Prostate gland (tissue), 2 donors: ENCODE results near the gene ELMO1. TPM values are rescaled to one million over a fixed set of nuclear protein-coding genes. Genes with fewer than 3 reads are reported as not detected.

ENCODE experiments used
- DNase-seq: peaks from one replicate; pipeline ENCODE4 v3.0.0-alpha.2; 2019; ENCODE audit warnings: low spot score
- H3K27ac ChIP-seq, 2 donors: fragments of 200-600 bp; sonication (generic); 2 replicates each; pipeline ENCODE4 v1.5.1; 2017 to 2019
- H3K27me3 ChIP-seq: fragments of 200-600 bp; sonication (generic); replicated peaks from 2 replicates; pipeline ENCODE4 v1.5.1; 2019; ENCODE audit not compliant: insufficient read depth
- H3K36me3 ChIP-seq, 2 donors: fragments of 200-600 bp; sonication (generic); 1 replicate in 1 of 2; 2 replicates in 1 of 2; pipeline versions ENCODE4 v1.5.1 to v1.8.1; 2017 to 2019
- H3K4me1 ChIP-seq: fragments of 200-600 bp; sonication (generic); replicated peaks from 2 replicates; pipeline ENCODE4 v1.5.1; 2019
- H3K4me3 ChIP-seq, 2 donors: fragments of 200-600 bp; sonication (generic); 2 replicates each; pipeline ENCODE4 v1.5.1; 2017 to 2019
- H3K9me3 ChIP-seq: fragments of 200-600 bp; sonication (generic); 2 replicates; pipeline ENCODE4 v1.5.1; 2017
- POLR2A ChIP-seq: fragments of 450-650 bp; IDR thresholded peaks from one replicate; pipeline ENCODE4 v1.6.1; 2016; ENCODE audit warnings: antibody characterized with exemption, mild to moderate bottlenecking
- POLR2AphosphoS5 ChIP-seq: sonication (generic); formaldehyde crosslinking; IDR thresholded peaks from one replicate; pipeline ENCODE4 v1.6.1; 2017; ENCODE audit warnings: antibody characterized with exemption
- WGBS: methylation state at CpG from one replicate; pipeline ENCODE4 v1.1.5; 2018; 5-methylcytosine and 5-hydroxymethylcytosine counted together
- intact Hi-C: fragments of 100-400 bp; cut with DNase I; formaldehyde crosslinking; loops from one replicate; pipeline ENCODE4 v1.14.2; 2022
- total RNA-seq, 2 donors: library from RNA; depleted of rRNA; stranded (reverse); fragments of >200 nt; gene quantifications; one replicate each; pipeline ENCODE4 v1.1.0, GENCODE V29; 2016
- TF ChIP-seq, protein P1 (sequence below), 4 experiments: fragments of 200-600 bp in 2 of 4; fragments of 450-650 bp in 2 of 4; sonication (generic) in 2 of 4; IDR thresholded peaks; 1 replicate in 3 of 4; 2 replicates in 1 of 4; pipeline ENCODE4 v1.5.1; 2016 to 2019; ENCODE audit warnings: antibody characterized with exemption in 4 of 4, mild to moderate bottlenecking in 2 of 4, moderate library complexity in 2 of 4

The ELMO1 gene
- total RNA-seq, 2 donors from 2014 or later = 6.7 to 19.3 TPM

DNA sequence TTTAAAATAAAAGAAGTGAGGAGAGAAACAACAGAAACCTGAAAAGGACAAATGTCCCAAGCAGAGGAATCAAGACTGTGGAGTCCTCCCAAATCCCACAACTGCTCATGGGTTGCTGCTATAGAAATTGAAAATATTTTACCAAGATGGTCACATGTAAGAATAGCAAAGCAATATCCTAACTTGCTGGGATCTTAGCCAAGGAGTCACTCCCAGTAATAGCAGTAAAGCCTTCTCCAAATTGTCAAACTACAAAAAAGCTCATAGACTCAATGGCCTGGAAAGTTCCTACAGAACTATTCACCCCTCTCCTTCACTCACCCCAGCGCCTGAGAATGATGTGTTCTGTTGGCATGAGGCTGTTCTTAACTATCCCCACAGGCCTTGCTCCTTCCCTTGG lies 186.5 kb downstream of the ELMO1 start:
- TF ChIP-seq, protein P1, sequence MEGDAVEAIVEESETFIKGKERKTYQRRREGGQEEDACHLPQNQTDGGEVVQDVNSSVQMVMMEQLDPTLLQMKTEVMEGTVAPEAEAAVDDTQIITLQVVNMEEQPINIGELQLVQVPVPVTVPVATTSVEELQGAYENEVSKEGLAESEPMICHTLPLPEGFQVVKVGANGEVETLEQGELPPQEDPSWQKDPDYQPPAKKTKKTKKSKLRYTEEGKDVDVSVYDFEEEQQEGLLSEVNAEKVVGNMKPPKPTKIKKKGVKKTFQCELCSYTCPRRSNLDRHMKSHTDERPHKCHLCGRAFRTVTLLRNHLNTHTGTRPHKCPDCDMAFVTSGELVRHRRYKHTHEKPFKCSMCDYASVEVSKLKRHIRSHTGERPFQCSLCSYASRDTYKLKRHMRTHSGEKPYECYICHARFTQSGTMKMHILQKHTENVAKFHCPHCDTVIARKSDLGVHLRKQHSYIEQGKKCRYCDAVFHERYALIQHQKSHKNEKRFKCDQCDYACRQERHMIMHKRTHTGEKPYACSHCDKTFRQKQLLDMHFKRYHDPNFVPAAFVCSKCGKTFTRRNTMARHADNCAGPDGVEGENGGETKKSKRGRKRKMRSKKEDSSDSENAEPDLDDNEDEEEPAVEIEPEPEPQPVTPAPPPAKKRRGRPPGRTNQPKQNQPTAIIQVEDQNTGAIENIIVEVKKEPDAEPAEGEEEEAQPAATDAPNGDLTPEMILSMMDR (IDR thresholded peaks at IDR 0.05) = no peak
- TF ChIP-seq POLR2AphosphoS5 = no peak
- no peak for TF ChIP-seq POLR2A
- no peak for DNase-seq
- intact Hi-C loops = no loop called here

DNA sequence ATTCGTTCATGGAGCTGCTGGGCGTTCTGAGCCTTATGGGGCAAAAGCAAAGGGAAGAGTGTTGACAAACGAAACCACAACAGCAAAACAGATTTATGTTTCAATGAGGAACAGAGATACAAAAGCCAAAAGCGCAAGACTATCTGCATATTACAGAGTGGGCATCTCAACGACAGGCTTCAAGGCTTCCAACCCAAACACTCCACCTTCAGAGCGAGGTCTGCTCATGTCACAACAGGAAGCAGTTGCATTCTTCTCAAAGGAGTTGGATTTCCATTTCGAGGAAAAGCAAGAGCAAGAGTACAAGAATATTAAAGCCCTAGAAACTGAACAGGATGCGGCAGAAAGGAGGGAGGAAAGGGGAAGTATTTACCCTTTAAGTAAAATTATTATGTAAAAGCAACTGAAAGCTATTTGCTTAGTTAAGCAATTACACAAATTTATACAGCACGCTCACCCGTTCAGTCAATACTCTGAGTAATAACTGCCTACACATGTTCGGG lies 189.3 kb downstream of the ELMO1 start:
- Histone ChIP-seq H3K27ac (no peak overlapping the region), H3K4me3 (no peak overlapping the region), H3K27me3 (no peaks in the 10 kb centered on the region), H3K36me3 (no peaks in the 10 kb centered on the region), H3K9me3 (no peaks in the 10 kb centered on the region), H3K4me1 (no peaks in the 10 kb centered on the region)
- no peak for TF ChIP-seq POLR2A
- TF ChIP-seq POLR2AphosphoS5 = no peak
- TF ChIP-seq, protein P1 (IDR thresholded peaks at IDR 0.05) = no peak
- DNase-seq = no peak
- intact Hi-C loops = no loop called here
- WGBS = 37% methylated on average over 11 of the region's 11 CpGs

More for the DNA sequence above, 186.5 kb downstream of the ELMO1 start:
- WGBS = 65% methylated on average over 1 of the region's 1 CpG
- no peaks in the 10 kb centered on the region for H3K9me3 ChIP-seq
- no peaks in the 10 kb centered on the region for H3K27me3 ChIP-seq
- no peak overlapping the region for H3K4me3 ChIP-seq
- no peak overlapping the region for H3K27ac ChIP-seq
- no peaks in the 10 kb centered on the region for H3K4me1 ChIP-seq
- H3K36me3 ChIP-seq = no peaks in the 10 kb centered on the region

DNA sequence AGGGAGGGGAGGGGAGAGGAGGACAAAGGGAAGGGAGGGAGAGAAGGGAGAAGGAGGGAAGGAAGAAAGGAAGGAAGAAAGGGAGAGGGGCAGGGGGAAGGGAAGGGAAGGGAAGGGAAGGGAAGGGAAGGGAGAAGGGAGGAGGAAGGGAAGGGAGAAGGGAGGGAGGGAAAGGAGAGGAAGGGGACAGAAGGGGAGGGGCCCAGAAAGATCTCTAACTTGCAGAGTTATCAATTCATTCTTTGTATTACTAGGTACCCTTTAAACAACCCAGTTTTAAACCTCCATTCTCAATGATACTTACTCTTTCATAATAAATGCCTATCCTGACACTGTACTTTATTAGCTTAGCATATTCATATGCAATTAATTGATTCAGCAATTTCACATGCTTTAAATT lies 192.0 kb downstream of the ELMO1 start:
- no peaks in the 10 kb centered on the region for H3K4me1 ChIP-seq
- intact Hi-C loops = no loop called here
- DNase-seq = no peak

DNA sequence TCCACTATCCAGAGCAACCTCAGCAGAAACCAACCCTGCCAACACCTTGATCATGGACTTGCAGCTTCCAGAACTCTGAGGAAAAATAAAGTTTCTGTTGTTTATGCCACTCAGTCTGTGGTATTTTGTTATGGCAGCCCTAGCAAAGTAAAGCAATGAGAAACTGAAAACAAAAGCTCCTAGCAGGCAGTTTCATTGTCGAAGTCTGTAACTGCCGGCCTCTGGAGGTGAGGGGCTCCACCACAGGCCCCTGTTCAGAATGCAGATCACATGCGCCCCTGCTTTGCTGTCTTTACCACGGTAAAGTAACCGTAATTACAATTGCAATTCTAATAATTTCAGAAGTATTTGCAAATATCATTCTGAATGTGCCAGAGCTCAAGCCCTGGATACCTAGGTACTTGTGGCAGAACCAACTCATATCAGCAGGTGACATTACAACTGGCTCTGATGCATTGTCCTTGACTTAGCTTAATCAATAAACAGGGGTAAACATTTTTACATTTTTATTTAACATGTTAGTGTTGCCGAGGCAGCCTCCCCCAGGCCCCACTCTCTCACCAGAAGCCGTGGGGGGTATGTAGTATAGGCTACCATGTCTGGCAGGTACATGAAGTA lies 193.2 kb downstream of the ELMO1 start:
- Histone ChIP-seq H3K9me3 (no peaks in the 10 kb centered on the region), H3K4me1 (no peaks in the 10 kb centered on the region), H3K27me3 (no peaks in the 10 kb centered on the region), H3K36me3 (no peaks in the 10 kb centered on the region), H3K27ac (no peak overlapping the region), H3K4me3 (no peak overlapping the region)
- TF ChIP-seq POLR2A = no peak
- TF ChIP-seq POLR2AphosphoS5 = no peak
- TF ChIP-seq, protein P1 (IDR thresholded peaks at IDR 0.05) = no peak
- WGBS = 86% methylated on average over 7 of the region's 7 CpGs
- DNase-seq = no peak
- intact Hi-C loops = no loop called here

More for the DNA sequence above, 192.0 kb downstream of the ELMO1 start:
- Histone ChIP-seq H3K27ac (no peak overlapping the region), H3K27me3 (no peaks in the 10 kb centered on the region), H3K9me3 (no peaks in the 10 kb centered on the region), H3K4me3 (no peak overlapping the region), H3K36me3 (no peaks in the 10 kb centered on the region)
- TF ChIP-seq POLR2A = no peak
- TF ChIP-seq, protein P1 (IDR thresholded peaks at IDR 0.05) = no peak
- no peak for TF ChIP-seq POLR2AphosphoS5

DNA sequence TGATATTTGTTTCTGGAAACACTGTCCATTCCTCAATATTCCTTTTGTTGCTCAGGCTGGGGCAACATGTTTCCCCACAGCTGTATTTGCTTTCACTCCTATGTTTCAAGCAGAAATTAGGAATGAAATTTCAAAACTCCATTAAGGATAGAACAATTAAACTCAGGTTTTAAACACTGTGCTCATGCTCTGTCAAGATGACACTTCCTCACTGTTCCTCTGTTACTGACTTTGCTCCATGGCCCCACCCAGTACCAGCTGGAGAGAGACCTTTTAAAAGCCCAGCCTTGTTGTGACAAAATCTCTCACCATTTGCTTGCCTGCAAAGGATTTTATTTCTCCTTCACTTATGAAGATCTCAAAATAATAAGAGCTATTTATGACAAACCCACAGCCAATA lies 197.4 kb downstream of the ELMO1 start:
- no peak for DNase-seq
- H3K27me3 ChIP-seq = no peaks in the 10 kb centered on the region
- H3K9me3 ChIP-seq = no peaks in the 10 kb centered on the region
- H3K4me1 ChIP-seq = no peaks in the 10 kb centered on the region
- no peak overlapping the region for H3K27ac ChIP-seq
- TF ChIP-seq POLR2AphosphoS5 (no peak), POLR2A (no peak)
- TF ChIP-seq, protein P1 (IDR thresholded peaks at IDR 0.05) = no peak
- intact Hi-C loops = no loop called here
- H3K36me3 ChIP-seq = no peaks in the 10 kb centered on the region
- no peak overlapping the region for H3K4me3 ChIP-seq
